ENCODE data around the gene IMPA2.
"Not testable (repeated sequence)": the region's sequence is repeated elsewhere in the genome, so short reads cannot be mapped to it uniquely, and the experiment has no call there.

Gene IMPA2

GRCh38 chr18:12048827-12049175, 67.5 kb downstream of the IMPA2 start:
- no peak for DNase-seq (ENCODE audit: low read depth in 2 of 2)

- DNase-seq (ENCODE audit: low read depth in 2 of 2): no peak
Measured at GRCh38 chr18:12049978-12050811, 68.9 kb downstream of the IMPA2 start.

- no peak for DNase-seq (ENCODE audit: low read depth in 2 of 2)
Measured at GRCh38 chr18:12052866-12053265, 71.6 kb downstream of the IMPA2 start.

- DNase-seq (ENCODE audit: low read depth in 2 of 2): no peak
Measured at GRCh38 chr18:12053289-12053688, 72.0 kb downstream of the IMPA2 start.

GRCh38 chr18:12056034-12056883, 75.0 kb downstream of the IMPA2 start:
- DNase-seq (ENCODE audit: low read depth in 2 of 2): no peak

GRCh38 chr18:12056884-12057402, 75.6 kb downstream of the IMPA2 start:
- no peak for DNase-seq (ENCODE audit: low read depth in 2 of 2)

- no peak for DNase-seq (ENCODE audit: low read depth in 2 of 2)
Measured at GRCh38 chr18:12057419-12058039, 76.2 kb downstream of the IMPA2 start.

- no peak for DNase-seq (ENCODE audit: low read depth in 2 of 2)
Measured at GRCh38 chr18:12059334-12060181, 78.3 kb downstream of the IMPA2 start.

- no peak for DNase-seq (ENCODE audit: low read depth in 2 of 2)
Measured at GRCh38 chr18:12060182-12060870, 79.0 kb downstream of the IMPA2 start.

- no peak for DNase-seq (ENCODE audit: low read depth in 2 of 2)
Measured at GRCh38 chr18:12061685-12062084, 80.4 kb downstream of the IMPA2 start.

GRCh38 chr18:12062974-12063373, 81.7 kb downstream of the IMPA2 start:
- no peak for DNase-seq (ENCODE audit: low read depth in 2 of 2)

GRCh38 chr18:12064086-12064763, 82.9 kb downstream of the IMPA2 start:
- no peak for DNase-seq (ENCODE audit: low read depth in 2 of 2)

GRCh38 chr18:12065397-12065796, 84.1 kb downstream of the IMPA2 start:
- DNase-seq (ENCODE audit: low read depth in 2 of 2): no peak

GRCh38 chr18:12066910-12067511, 85.7 kb downstream of the IMPA2 start:
- no peak for DNase-seq (ENCODE audit: low read depth in 2 of 2)

- DNase-seq (ENCODE audit: low read depth in 2 of 2): no peak
Measured at GRCh38 chr18:12067671-12068070, 86.4 kb downstream of the IMPA2 start.

- not testable (repeated sequence) for DNase-seq (ENCODE audit: low read depth in 2 of 2)
Measured at GRCh38 chr18:12068316-12068949, 87.1 kb downstream of the IMPA2 start.

- DNase-seq (ENCODE audit: low read depth in 2 of 2): no peak
Measured at GRCh38 chr18:12068950-12069320, 87.6 kb downstream of the IMPA2 start.

- DNase-seq (ENCODE audit: low read depth in 2 of 2): not testable (repeated sequence)
Measured at GRCh38 chr18:12071066-12071465, 89.8 kb downstream of the IMPA2 start.

GRCh38 chr18:12072996-12073395, 91.7 kb downstream of the IMPA2 start:
- no peak for DNase-seq (ENCODE audit: low read depth in 2 of 2)
